Effector memory CD8-positive, alpha-beta T cell (primary cell): ENCODE results near the gene FRAS1.
"Not testable (repeated sequence)": the region's sequence is repeated elsewhere in the genome, so short reads cannot be mapped to it uniquely, and the experiment has no call there.

Experiments used
- ATAC-seq: fragments of 150-1000 bp; cut with Tn5 transposase; replicated peaks from 2 replicates; pipeline ENCODE4 v1.10.0; 2021; ENCODE audit warnings: mild to moderate bottlenecking, moderate library complexity
- DNase-seq, 3 experiments: peaks; one replicate each; pipeline ENCODE4 v3.0.0; 2021
- H3K27ac Mint-ChIP-seq, 2 donors: one replicate each; pipeline ENCODE4 v1.8.0; 2022; ENCODE audit warnings: mild to moderate bottlenecking in 2 of 2, mixed read lengths in 2 of 2, moderate library complexity in 2 of 2
- H3K27me3 Mint-ChIP-seq, 2 donors: one replicate each; pipeline ENCODE4 v1.8.0; 2022; ENCODE audit warnings: mixed read lengths in 2 of 2
- H3K36me3 Mint-ChIP-seq: one replicate; pipeline ENCODE4 v1.8.0; 2022; ENCODE audit warnings: mild to moderate bottlenecking, moderate library complexity, mixed read lengths; ENCODE audit not compliant: insufficient read depth
- H3K4me1 Mint-ChIP-seq, 2 donors: one replicate each; pipeline ENCODE4 v1.8.0; 2022; ENCODE audit warnings: low read depth in 2 of 2, mixed read lengths in 2 of 2
- H3K4me3 Mint-ChIP-seq, 2 donors: one replicate each; pipeline ENCODE4 v1.8.0; 2022; ENCODE audit warnings: mild to moderate bottlenecking in 2 of 2, mixed read lengths in 2 of 2, moderate library complexity in 2 of 2
- H3K9me3 Mint-ChIP-seq, 2 donors: one replicate each; pipeline ENCODE4 v1.8.0; 2022; ENCODE audit warnings: mixed read lengths in 2 of 2
- total RNA-seq, 9 experiments: gene quantifications; one replicate each; lab custom pipeline; 2026; lab: John Stamatoyannopoulos, UW

The FRAS1 gene
- total RNA-seq, result 0 to 1.7 (median 0.11) reads per million in 9 experiments

DNA sequence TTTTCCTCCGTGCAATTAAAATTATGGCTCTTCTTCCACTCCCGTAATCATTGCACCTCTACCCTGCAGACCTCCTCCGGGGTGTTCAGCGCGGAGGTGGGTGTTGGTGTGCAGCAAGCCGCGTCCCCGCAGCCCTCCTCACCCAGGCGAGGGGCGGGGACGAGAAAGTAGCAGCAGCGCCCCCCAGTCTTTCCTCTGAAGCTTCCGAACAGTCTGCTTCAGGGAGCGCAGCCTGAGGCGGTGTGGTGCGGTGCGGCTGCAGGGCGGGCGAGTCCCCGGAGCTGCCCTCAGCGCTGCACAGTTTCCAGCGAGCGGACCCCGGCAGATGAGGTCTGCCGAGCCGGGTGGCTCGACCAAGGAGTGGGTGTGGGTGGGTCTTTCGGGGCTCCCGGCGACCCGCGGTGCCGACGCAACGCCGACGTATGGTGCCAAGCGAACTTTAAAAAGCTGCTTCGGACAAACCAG is at the start of gene FRAS1:
FRAS1 (plus strand) TSS at position 189 of the 465 bp plus-strand sequence. CDS start 687 bp downstream, outside the sequence.
- H3K27me3 Mint-ChIP-seq, result peaks cover 74 to 86% of the 10 kb centered on the region in 2 donors
- peaks cover 21 to 24% of the 10 kb centered on the region in 2 donors for H3K4me1 Mint-ChIP-seq
- H3K9me3 Mint-ChIP-seq, result no peaks in the 10 kb centered on the region
- peak within 1 kb of the TSS in 1 of 2 donors; percentile 11 for H3K27ac Mint-ChIP-seq
- ATAC-seq (peak; percentile 42), DNase-seq (no peak)
- peaks cover 2% of the 10 kb centered on the region for H3K36me3 Mint-ChIP-seq
- peak within 1 kb of the TSS; percentile 85 to 91 for H3K4me3 Mint-ChIP-seq

GRCh38 chr4:78011003-78011402 is 46.1 kb upstream of the FRAS1 start:
- not testable (repeated sequence) for H3K36me3 Mint-ChIP-seq, ATAC-seq, H3K27ac Mint-ChIP-seq, H3K9me3 Mint-ChIP-seq, H3K4me1 Mint-ChIP-seq, DNase-seq, H3K4me3 Mint-ChIP-seq
- peaks cover 13 to 26% of the 10 kb centered on the region in 2 donors for H3K27me3 Mint-ChIP-seq

GRCh38 chr4:78014889-78015886 is 41.9 kb upstream of the FRAS1 start:
- Mint-ChIP-seq H3K4me3 (no peak overlapping the region), H3K27me3 (peaks cover 13 to 37% of the 10 kb centered on the region in 2 donors), H3K27ac (no peak overlapping the region), H3K4me1 (no peaks in the 10 kb centered on the region), H3K9me3 (peaks cover 6 to 9% of the 10 kb centered on the region in 2 donors), H3K36me3 (no peaks in the 10 kb centered on the region)
- no peak for ATAC-seq
- DNase-seq, result no peak

- Mint-ChIP-seq H3K4me3 (no peak overlapping the region), H3K27ac (no peak overlapping the region), H3K4me1 (no peaks in the 10 kb centered on the region), H3K36me3 (no peaks in the 10 kb centered on the region), H3K27me3 (peaks cover 7 to 32% of the 10 kb centered on the region in 2 donors), H3K9me3 (no peaks in the 10 kb centered on the region)
- no peak for ATAC-seq
- DNase-seq, result no peak
These were observed 38.7 kb upstream of the FRAS1 start for GRCh38 chr4:78018271-78019049.

DNA sequence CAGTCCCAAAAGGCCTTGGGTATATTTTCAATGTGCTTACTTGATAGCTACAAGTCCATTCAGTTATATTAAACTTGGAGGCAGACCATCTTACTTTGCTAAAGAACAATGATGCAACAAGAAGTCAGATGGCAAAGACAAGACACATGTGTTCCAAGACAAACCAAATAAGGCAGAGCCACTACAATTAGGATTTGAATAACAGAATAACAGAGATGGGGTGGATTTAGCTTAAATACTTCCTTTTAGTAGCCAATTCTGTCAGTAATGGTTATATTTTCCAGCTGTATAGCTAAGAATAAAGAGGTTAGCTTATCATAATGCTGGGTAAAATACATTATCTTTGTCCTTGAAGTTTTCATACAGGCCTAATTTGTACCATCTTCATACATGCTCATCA is 37.7 kb upstream of the FRAS1 start:
- H3K4me3 Mint-ChIP-seq, result no peak overlapping the region
- ATAC-seq, result no peak
- no peak for DNase-seq

GRCh38 chr4:78020677-78021076 is 36.4 kb upstream of the FRAS1 start:
- H3K4me3 Mint-ChIP-seq, result no peak overlapping the region
- H3K36me3 Mint-ChIP-seq, result no peaks in the 10 kb centered on the region
- ATAC-seq (no peak), DNase-seq (no peak)
- H3K27ac Mint-ChIP-seq, result no peak overlapping the region
- peaks cover 0 to 20% of the 10 kb centered on the region in 2 donors for H3K27me3 Mint-ChIP-seq
- H3K4me1 Mint-ChIP-seq, result no peaks in the 10 kb centered on the region
- no peaks in the 10 kb centered on the region for H3K9me3 Mint-ChIP-seq

More for the DNA sequence above, 37.7 kb upstream of the FRAS1 start:
- peaks cover 6 to 26% of the 10 kb centered on the region in 2 donors for H3K27me3 Mint-ChIP-seq
- H3K36me3 Mint-ChIP-seq, result no peaks in the 10 kb centered on the region
- H3K4me1 Mint-ChIP-seq, result no peaks in the 10 kb centered on the region
- no peak overlapping the region for H3K27ac Mint-ChIP-seq
- H3K9me3 Mint-ChIP-seq, result no peaks in the 10 kb centered on the region

GRCh38 chr4:78022517-78022916 is 34.6 kb upstream of the FRAS1 start:
- H3K4me1 Mint-ChIP-seq, result no peaks in the 10 kb centered on the region
- no peak overlapping the region for H3K27ac Mint-ChIP-seq
- peaks cover 0 to 10% of the 10 kb centered on the region in 2 donors for H3K27me3 Mint-ChIP-seq
- DNase-seq, result no peak
- no peaks in the 10 kb centered on the region for H3K36me3 Mint-ChIP-seq
- no peak overlapping the region for H3K4me3 Mint-ChIP-seq
- ATAC-seq, result no peak
- H3K9me3 Mint-ChIP-seq, result no peaks in the 10 kb centered on the region

GRCh38 chr4:78024085-78024484 is 33.0 kb upstream of the FRAS1 start:
- peaks cover 6 to 14% of the 10 kb centered on the region in 2 donors for H3K27me3 Mint-ChIP-seq
- no peaks in the 10 kb centered on the region for H3K9me3 Mint-ChIP-seq
- no peak for ATAC-seq
- no peak overlapping the region for H3K27ac Mint-ChIP-seq
- H3K4me1 Mint-ChIP-seq, result no peaks in the 10 kb centered on the region
- H3K36me3 Mint-ChIP-seq, result no peaks in the 10 kb centered on the region
- no peak for DNase-seq
- no peak overlapping the region for H3K4me3 Mint-ChIP-seq

DNA sequence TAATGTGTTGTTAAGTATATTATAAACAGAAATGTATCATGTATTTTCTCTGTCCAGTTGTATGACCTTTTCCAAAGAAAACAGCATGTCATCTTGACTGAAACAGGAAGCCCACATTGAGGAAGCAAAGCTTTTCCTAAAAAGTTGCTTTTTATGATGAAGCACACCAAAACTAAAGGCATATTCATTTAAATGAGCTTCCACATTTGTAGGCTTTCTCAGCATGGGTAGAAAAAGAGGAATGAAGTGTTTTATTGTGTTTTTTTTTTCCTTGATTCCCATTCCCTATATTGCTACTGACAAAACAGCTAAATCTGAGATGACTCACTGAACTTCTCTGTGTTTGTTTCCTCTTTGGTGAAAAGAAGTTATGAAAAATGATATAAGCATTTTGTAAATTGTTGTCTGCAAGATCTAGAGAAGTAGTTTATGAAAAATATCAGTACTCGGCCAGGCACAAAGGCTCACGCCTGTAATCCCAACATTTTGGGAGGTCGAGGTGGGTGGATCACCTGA is 32.5 kb upstream of the FRAS1 start:
- H3K9me3 Mint-ChIP-seq, result no peaks in the 10 kb centered on the region
- no peak overlapping the region for H3K27ac Mint-ChIP-seq
- no peak for ATAC-seq
- H3K4me3 Mint-ChIP-seq, result no peak overlapping the region
- no peak for DNase-seq
- H3K36me3 Mint-ChIP-seq, result no peaks in the 10 kb centered on the region
- H3K4me1 Mint-ChIP-seq, result no peaks in the 10 kb centered on the region
- peaks cover 10 to 17% of the 10 kb centered on the region in 2 donors for H3K27me3 Mint-ChIP-seq

- peaks cover 26 to 30% of the 10 kb centered on the region in 2 donors for H3K27me3 Mint-ChIP-seq
- DNase-seq, result no peak
- no peaks in the 10 kb centered on the region for H3K36me3 Mint-ChIP-seq
- ATAC-seq, result no peak
- H3K4me1 Mint-ChIP-seq, result no peaks in the 10 kb centered on the region
- no peak overlapping the region for H3K4me3 Mint-ChIP-seq
- H3K27ac Mint-ChIP-seq, result no peak overlapping the region
- H3K9me3 Mint-ChIP-seq, result no peaks in the 10 kb centered on the region
These were observed 25.6 kb upstream of the FRAS1 start for GRCh38 chr4:78031417-78031950.

GRCh38 chr4:78032446-78032845 is 24.7 kb upstream of the FRAS1 start:
- Mint-ChIP-seq H3K27ac (no peak overlapping the region), H3K9me3 (no peaks in the 10 kb centered on the region), H3K4me3 (no peak overlapping the region), H3K27me3 (peaks cover 26 to 30% of the 10 kb centered on the region in 2 donors), H3K36me3 (no peaks in the 10 kb centered on the region), H3K4me1 (no peaks in the 10 kb centered on the region)
- DNase-seq, result no peak
- ATAC-seq, result no peak

- H3K27ac Mint-ChIP-seq, result no peak overlapping the region
- no peaks in the 10 kb centered on the region for H3K36me3 Mint-ChIP-seq
- peaks cover 26 to 30% of the 10 kb centered on the region in 2 donors for H3K27me3 Mint-ChIP-seq
- no peaks in the 10 kb centered on the region for H3K4me1 Mint-ChIP-seq
- H3K4me3 Mint-ChIP-seq, result no peak overlapping the region
- H3K9me3 Mint-ChIP-seq, result no peaks in the 10 kb centered on the region
- no peak for DNase-seq
- no peak for ATAC-seq
These were observed 24.2 kb upstream of the FRAS1 start for GRCh38 chr4:78032929-78033328.

GRCh38 chr4:78033861-78034260 is 23.3 kb upstream of the FRAS1 start:
- DNase-seq (no peak), ATAC-seq (no peak)
- Mint-ChIP-seq H3K27ac (no peak overlapping the region), H3K4me1 (no peaks in the 10 kb centered on the region), H3K9me3 (no peaks in the 10 kb centered on the region), H3K4me3 (no peak overlapping the region), H3K36me3 (no peaks in the 10 kb centered on the region), H3K27me3 (peaks cover 27 to 28% of the 10 kb centered on the region in 2 donors)
